ENCODE results near the gene PGBD5.
"Not testable (repeated sequence)": the region's sequence is repeated elsewhere in the genome, so short reads cannot be mapped to it uniquely, and the experiment has no call there.

The PGBD5 gene, protein sequence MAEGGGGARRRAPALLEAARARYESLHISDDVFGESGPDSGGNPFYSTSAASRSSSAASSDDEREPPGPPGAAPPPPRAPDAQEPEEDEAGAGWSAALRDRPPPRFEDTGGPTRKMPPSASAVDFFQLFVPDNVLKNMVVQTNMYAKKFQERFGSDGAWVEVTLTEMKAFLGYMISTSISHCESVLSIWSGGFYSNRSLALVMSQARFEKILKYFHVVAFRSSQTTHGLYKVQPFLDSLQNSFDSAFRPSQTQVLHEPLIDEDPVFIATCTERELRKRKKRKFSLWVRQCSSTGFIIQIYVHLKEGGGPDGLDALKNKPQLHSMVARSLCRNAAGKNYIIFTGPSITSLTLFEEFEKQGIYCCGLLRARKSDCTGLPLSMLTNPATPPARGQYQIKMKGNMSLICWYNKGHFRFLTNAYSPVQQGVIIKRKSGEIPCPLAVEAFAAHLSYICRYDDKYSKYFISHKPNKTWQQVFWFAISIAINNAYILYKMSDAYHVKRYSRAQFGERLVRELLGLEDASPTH

DNA sequence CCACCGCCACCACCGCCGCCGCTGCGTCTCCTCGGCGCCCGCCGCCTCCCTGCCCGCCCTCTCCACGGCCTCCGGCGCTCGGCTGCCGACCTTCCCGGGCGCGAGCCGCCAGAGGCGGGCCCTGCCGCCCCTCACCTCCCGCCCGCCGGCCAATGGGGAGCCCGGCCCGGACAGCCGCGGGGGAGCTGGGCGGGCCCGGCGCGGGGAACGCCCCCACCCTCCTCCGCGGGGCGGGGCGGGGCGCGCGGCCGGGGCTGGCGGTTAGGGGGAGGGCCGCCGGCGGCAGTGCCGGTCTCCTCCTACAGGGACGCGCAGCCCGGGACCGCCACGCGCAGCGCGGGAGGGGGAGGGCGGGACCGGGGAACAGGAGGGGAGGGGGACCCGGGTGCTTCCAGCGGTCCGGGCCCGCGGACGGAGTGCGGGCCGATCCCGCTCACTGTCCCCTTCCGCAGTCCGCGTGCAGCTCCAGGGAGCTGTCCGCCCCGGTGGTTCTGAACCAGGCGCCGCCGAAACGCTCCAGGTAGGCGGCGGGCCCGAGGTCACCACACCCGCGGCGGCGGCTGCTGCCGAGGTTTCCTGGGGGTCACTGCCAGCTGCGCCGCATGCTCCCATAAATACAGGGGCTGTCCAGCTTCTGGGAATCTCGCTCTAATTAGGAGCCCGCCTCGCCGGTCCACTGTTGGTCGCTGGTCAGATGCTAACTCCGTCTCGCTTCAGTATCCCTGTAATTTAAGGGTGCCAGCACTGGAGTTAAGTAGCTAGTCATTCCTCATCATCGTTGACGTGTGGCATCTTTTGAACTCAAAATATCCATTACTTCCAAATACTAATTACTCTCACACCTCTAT lies at the start of gene PGBD5:
Gene PGBD5, minus strand, starts transcription at position 87 of the 848 bp plus-strand sequence. CDS start 404 bp downstream, outside the sequence.
- no peak for DNase-seq

DNA sequence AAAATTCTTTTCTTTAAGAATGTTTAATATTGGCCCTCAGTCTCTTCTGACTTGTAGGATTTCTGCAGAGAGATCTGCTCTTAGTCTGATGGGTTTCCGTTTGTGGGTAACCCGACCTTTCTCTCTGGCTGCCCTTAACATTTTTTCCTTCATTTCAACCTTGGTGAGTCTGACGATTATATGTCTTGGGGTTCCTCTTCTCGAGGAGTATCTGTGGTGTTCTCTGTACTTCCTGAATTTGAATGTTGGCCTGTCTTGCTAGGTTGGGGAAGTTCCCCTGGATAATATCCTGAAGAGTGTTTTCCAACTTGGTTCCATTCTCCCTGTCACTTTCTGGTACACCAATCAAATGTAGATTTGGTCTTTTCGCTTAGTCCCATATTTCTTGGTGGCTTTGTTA lies 48.8 kb upstream of the PGBD5 start:
- not testable (repeated sequence) for DNase-seq

DNA sequence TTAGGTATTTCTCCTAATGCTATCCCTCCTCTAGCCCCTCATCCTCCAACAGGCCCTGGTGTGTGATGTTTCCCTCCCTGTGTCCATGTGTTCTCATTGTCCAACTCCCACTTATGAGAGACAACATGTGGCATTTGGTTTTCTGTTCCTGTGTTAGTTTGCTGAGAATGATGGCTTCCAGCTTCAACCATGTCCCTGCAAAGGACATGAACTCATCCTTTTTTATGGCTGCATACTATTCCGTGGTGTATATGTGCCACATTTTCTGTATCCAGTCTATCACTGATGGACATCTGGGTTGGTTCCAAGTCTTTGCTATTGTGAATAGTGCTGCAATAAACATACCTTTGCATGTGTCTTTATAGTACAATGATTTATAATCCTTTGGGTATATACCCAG lies 44.6 kb upstream of the PGBD5 start:
- not testable (repeated sequence) for DNase-seq

DNA sequence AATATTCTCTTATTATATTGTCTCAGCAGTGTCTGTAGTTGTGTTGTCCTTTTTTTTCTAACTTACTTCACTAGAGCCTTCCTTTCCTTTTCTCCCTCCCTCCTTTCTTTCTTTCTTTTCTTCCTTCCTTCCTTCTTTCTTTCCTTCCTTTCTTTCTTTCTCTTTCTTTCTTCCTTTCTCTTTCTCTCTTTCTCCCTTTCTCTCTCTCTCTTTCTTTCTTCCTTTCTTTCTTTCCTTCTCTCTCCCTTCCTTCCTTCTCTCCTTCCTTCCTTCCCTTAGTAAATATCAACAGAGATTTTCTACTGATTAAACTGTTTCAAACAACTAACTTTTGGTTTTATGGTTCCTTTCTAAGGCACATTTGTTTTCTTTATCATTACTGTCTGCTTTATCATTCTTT lies 43.1 kb upstream of the PGBD5 start:
- DNase-seq: no peak

DNA sequence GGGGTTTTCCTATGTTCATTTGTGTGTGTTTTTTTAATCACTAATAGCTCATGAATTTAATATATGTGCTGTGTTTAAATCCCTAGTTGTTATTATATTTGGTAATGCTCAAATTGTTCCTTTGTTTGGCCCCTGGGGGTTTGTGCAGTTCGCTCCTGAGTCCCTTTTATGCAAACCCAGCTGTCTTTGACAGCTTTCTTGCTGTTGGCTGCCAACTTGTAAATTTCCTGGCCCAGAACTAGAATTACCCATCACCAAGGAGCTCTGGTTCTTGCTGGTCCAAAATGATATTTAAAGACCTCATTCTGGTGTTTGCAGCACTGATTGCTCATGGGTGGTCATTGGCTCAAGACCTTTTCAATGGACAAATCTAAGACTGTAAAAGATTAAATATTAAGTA lies 39.6 kb upstream of the PGBD5 start:
- no peak for DNase-seq

DNA sequence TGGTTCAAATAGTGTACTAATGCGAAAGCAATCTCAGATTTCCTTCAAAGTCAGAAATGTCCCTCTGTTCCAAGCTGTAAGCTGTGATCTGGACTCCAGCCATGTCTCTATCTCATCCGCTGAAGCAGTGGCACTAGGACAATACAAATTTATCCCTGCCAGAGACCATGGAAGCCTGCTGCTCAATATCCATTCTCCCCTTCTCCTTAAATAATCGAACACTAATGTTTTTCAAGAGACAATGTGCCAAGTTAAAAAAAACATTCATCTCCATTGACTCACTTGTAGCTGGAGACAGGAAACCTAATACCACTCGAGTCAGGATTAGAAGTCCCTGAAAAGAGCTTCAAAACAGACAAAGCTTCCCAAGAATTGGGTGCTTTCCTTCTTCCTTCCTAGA lies 38.5 kb upstream of the PGBD5 start:
- no peak for DNase-seq

DNA sequence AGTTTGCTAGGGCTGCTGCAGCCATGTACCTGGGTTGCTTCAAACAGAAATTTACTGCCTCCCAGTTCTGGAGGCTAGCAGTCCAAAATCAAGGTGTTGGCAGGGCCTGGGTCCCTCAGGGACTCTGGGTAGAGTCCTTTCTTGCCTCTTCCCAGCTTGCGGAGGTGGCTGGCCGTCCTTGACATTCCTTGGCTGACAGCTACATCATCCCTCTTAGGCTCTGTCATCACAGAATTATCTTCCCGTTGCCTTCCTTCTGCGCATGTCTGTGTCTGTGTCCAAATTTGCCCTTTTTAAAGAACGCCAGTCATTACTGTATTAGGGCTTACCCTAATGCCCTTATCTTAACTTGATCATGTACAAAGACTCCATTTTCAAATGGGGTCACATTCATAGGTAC lies 37.6 kb upstream of the PGBD5 start:
- no peak for DNase-seq

DNA sequence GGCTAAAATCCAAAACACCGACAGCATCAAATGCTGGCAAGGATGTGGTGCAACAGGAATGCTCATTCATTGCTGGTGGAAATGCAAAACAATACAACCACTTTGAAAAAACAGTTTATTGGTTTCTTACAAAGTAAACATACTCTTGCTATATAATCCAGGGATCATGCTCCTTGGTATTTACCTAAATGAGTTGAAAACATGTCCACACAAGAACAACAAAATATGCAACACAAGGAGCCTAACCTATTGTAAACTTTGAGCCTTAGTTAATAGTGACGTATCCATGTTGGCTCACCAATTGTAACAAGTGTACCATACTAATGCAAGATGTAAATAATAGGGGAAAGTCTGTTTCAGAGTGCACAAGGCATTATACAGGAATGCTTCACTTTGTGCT lies 37.2 kb upstream of the PGBD5 start:
- no peak for DNase-seq

DNA sequence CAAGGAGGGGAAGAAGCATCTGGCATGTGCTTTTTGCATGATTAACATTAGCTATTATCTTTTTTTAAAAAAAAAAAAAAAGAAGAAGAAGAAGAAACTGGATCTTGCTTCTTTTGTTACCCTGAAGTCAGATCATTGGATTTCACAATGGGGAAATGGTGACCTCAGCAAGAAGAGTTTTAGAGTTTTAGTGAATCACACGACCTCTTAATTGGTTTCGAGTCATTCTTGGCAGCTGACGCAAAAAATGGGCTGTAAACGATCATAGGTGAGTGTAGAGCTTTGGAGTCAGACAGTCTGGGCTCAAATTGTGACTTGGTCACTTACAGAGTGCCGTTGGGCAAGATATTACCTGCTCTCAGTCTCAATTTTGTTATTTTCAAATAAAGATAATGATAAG lies 33.3 kb upstream of the PGBD5 start:
- no peak for DNase-seq

DNA sequence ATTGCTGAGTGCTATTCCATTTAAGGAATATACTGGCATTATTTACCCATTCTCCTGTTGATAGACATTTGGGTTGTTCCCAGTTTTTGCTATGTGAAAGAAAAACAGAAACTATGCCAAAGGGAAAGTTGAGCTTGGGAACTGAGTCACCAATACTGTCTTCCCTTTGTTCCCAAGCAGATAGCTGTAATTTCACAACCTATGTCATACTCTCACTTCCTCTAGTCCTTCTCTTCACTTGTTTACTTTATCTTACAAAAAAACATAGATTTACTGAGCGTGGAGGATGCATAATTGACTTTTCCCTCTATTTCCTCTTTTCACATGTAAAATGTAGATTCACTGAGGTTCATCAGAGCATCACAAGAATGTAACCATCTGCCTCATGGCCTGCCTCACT lies 32.4 kb upstream of the PGBD5 start:
- DNase-seq: no peak

DNA sequence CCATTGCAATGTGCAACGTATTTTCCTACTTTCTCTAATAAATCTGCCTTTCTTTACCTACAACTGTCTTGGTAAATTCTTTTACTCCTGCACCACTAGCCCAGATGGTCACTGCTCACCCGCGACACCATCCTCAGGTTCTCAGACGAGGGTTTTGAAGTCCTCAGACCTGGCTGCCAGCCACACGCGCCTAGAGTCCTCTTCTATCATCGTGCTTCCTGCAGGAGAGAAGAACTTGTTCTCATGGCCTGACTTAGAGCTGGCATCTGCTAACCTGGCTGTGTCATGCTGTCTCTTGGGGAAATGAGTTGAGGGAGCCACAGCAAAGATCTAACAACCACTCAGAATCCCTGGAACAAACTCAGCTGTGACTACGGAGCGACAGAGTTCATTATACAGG lies 30.3 kb upstream of the PGBD5 start:
- no peak for DNase-seq

DNA sequence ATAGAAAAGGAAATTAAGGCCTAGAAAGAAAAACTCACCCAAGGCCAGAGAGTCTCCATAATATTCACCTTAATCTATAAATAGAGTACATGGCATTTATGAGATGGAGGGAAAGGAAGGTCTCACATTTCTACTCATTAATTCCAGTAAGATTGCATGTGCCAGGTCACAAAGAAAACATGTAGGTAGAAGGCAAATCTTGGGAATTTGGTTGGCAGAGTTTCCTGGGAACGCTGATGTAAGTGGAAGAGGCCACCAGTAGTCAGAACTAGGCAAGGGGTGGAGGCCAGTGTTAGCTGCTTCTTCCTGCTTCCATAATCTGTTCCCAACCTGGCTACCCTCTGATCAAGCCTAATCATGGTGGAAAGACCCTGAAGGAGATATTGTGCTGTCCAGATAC lies 29.2 kb upstream of the PGBD5 start:
- no peak for DNase-seq

DNA sequence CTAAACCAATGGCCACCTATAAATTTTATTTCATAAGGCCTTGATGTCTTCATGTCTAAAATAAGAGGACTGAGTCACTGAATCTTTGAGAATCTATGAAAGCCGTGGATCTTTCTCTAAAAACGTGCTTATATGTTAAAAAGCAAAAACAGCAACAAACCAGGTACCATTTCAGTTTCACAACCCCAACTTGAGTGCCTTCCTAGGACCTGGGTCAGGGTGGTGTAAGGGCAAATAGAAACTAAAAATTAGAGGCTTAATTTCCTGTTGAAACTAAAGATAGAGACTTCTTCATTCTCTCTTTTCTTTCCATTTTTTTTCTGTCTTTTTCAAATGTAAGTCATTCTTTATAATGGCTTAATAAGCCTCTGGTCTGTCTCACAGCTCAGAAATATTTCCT lies 27.2 kb upstream of the PGBD5 start:
- no peak for DNase-seq

DNA sequence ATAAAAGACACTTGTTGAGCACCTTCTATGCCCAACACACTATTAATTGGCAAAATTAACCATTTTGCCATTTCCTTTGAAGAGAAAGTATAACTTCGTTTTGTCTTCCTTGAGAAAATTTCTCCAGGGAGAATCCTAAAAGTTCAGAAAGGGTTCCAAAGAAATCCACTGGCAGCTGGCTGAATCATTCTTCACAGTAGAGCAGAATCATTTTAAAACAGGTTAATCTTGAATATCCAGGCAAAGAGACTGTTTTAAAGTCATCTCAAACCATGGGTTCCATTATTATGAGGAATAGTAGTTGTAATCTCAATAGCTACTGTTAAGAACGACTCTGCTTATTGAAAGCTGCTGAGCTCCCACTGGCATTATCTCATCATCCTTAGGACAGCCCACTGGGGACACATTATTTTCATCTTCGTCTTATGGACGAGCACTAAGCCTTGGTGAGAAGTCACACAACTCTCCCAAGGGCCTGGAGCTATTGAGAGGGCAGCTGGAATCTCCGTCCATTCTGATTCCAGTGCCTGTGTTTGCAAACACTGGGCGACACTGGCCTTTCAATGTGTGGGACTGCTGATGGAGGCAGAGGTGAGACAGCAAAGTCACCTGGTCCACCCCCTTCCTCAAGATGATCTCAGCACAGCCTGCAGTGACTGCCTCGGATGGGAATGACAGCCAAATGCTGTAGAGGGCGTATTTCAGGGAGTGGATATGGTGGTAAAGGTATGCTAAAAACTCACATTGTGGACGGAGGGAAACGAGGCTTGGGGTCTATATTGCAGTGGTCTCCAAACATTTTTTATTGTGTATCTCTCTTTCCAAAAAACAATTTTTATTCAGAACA lies 15.3 kb upstream of the PGBD5 start:
- DNase-seq: no peak

DNA sequence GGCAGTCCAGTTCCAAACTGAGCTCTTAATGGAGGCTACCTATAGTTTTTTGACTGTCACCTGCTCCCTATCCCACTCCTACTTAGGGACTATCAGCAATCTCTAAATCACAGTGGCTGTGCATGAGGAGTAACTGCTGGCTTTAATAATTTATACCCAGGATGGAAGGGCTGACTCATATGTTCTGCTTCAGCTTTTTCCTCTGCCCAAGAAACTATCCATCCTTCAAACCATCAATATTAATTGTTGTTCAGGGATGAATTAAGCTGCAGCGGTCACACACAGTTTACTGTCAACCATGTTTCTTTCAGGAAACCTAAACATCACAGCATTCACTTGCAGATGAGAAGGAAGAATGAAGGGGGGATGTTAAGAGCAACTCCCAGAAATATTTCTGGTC lies 9.0 kb upstream of the PGBD5 start:
- DNase-seq: no peak

DNA sequence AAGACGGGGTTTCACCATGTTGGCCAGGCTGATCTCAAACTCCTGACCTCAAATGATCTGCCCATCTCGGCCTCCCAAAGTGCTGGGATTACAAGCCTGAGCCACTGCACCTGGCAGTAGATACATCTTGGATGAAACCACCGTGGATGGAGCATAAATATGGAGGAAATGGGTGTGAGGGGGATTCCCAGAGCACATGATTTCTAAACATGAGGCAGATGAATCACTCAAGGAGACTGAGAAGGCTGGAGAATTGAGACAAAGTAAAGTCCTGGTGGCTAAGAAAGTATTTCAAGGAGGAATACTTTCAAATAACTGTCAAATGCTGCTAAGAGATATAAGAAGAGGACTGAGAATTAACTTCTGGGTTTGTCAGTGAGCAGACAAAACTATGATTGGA lies 5.4 kb upstream of the PGBD5 start:
- no peak for DNase-seq

DNA sequence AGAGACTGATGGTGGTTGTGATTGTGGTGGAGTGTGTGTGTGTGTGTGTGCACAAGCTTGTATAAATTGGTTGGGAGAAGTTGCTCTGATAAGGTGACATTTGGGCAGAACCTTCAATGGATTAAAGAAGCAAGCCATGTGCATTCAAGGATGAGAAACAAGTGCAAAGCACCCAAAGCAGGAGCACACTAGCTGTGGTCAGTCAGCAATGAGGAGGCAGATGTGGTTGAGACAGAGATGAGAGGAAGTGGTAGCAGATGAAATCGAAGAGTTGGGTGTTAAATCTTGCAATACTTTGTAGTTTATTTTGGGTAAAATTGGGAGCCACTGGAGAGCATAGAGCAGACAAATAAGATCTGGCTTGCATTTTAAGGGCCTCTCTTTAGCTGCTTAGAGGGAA lies 4.4 kb upstream of the PGBD5 start:
- no peak for DNase-seq

DNA sequence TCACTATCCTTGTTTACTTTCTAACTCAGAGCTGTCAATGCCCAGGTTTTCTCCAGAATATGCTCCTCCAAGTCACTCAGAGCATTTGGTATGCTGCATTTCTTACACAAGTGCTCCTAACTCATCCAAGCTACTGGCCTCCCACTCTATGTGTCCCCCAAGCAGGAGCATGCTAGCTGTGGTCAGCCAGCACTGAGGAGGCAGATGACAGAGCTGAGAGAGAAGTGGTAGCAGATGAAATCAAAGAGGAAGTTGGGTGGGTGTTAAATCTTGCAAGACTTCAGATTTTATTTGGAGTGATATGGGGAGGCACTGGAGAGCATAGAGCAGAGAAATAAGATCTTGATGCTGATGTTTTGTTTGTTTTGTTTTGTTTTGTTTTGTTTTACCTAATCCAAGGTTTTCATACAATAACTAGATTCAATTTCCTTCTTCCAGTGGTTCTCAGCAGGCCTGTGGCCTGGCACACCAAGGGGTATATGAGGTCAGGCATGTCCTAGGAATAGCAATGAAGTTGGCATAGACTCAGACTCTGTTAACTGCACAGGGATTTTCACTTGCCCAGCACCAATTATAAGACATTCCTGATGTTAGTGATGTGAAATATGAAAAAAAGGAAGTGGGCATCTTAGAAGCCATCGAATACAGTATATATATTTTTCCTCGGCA lies 3.1 kb upstream of the PGBD5 start:
- no peak for DNase-seq

DNA sequence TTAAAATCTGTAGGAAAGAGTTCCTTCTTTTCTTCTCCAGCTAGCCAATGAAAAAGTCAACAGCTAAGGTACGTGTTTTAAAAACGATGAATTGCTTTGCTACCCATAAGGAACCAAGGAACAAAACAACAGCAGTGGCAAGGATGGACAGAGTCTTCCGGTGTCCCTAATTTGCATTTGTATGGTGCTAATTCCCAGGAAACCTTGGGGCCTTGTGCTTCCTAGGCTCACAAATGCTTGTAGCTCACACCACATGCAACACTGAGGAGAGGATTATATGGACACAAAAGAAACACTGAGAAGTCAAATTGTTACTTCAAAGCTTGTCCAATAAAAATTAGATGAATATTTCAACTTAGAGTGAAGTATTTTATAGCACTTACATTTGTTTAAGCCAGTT lies 1.8 kb upstream of the PGBD5 start:
- no peak for DNase-seq

DNA sequence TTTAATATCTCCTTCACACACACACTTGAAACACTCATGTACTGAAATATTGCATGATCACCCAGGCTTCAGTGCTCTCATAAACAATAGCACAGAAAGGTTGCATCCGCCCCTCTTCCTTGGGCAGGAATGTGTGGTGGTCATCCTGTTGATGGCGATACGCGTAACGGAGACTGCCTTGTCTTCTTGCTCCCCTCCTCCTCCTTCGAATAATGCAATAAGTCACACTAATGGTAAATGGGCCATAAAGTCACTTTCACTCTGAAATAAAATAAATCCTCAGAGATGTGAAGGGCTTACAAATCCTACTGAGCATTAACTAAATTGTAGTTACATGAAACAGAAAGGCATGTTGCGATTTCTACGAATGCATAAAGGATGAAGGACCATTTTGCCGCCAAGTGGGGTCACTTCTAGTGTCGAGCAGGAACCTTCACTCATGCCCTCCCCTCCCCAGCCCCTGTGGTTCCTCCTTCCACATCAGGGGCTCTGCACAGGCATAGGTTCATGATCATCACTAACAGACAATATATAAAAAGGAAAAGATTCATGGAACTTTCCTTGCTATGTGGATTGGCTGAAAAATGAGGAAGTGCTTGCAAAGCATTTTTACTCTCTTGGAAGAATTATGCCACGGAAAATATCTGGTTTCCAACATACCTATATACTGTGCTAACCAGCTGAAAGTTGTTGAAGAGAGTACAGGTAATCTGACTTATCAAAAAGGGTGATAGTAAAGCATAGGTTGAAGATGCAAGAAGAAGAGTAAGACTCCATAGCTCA lies 1.2 kb upstream of the PGBD5 start:
- no peak for DNase-seq

DNA sequence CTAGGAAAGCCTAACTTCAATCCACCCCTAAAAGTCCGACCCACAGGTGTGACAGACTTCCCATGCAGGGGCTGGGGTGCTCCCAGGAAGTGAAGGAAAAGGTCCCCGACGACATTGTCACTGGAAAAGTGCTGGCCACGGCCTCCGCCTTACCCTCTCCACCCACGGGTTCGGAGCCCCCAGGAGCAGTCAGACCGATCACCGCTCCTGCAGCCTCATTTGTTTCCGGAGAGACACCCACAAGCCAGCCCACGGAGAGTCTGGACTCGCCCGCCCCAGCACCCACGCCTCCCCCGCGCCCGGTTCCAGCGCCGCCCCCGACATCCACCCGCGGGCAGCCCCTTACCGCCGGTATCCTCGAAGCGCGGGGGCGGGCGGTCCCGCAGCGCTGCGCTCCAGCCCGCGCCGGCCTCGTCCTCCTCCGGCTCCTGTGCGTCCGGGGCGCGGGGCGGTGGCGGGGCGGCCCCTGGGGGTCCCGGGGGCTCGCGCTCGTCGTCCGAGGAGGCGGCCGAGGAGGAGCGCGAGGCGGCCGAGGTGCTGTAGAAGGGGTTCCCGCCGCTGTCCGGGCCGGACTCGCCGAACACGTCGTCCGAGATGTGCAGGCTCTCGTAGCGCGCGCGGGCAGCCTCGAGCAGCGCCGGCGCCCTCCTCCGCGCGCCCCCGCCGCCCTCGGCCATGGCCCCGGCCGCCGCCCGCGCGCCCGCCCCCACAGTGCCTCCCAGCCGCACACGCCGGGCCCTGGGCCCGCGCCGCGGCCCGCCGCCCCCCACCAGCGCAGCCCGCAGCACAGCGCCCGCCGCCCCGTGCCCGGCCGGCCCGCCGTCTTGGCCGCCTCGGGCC lies 660 bp downstream of the PGBD5 start:
- DNase-seq: no peak

Measured in cortex of kidney (tissue), 1 donor.